Fibroblast of gingiva (primary cell): ENCODE data around the gene RFNG.

Experiments
- DNase-seq: peaks from one replicate; pipeline ENCODE4 v3.0.0-alpha.2; 2011; ENCODE audit warnings: low read depth

The RFNG gene

DNA sequence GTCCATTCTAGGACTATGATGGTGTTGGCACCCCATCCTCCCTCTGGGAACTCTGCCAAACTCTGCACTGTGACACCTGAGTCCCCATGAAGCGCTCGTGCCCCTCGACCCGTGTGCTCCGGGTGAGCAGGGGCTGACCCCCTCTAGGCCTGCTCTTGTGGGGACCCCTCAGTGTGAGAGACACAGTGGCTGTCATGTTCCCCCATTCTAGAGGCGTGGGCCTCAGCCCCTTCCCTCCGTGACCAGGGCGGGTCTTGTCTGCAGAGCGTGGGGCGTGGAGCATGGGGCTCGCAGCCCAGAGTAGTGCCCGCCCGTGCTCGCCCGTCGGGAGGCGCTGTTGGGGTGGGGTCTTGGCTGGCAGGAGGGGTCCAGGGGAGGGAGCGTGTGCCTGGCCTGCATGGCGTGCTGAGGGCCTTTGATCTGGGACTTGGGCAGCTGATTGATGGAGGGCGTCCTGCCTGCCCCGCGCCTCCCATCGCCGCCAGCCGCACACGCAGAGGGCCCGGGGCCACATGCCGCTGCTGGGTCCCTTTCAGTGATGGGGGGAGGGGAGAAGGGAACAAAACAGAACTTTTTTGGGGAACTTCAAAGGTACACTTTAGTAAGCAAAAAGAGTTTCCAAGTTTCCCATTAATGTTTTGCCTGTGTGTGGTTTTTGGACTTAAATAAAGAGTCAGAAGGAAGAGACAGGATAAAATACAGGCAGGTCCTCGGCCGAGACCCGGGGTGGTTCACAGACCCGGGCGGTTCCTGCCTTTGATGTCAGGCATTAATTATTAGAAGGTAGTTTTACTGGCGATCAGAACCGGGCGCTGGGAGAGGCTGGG is 51.4 kb downstream of the RFNG start:
- no peak for DNase-seq

DNA sequence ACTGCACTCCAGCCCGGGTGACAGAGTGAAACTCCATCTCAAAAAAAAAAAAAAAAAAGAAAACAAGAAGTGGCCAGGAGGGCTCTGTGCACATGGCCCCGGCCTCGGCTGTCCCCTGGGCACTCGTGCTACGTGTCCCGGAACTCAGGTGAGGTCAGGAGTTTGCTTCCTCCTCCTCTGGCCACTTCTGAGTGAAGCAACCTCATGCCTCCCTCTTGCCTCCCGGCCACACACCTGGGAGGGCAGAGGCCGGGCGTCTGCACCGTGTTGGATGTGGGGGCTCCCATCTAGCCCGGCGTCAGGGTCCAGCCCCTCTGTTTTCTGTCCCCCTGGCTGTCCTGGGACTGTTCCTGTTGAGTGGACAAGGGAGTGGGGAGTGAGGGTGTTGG is 52.0 kb downstream of the RFNG start:
- DNase-seq: no peak

DNA sequence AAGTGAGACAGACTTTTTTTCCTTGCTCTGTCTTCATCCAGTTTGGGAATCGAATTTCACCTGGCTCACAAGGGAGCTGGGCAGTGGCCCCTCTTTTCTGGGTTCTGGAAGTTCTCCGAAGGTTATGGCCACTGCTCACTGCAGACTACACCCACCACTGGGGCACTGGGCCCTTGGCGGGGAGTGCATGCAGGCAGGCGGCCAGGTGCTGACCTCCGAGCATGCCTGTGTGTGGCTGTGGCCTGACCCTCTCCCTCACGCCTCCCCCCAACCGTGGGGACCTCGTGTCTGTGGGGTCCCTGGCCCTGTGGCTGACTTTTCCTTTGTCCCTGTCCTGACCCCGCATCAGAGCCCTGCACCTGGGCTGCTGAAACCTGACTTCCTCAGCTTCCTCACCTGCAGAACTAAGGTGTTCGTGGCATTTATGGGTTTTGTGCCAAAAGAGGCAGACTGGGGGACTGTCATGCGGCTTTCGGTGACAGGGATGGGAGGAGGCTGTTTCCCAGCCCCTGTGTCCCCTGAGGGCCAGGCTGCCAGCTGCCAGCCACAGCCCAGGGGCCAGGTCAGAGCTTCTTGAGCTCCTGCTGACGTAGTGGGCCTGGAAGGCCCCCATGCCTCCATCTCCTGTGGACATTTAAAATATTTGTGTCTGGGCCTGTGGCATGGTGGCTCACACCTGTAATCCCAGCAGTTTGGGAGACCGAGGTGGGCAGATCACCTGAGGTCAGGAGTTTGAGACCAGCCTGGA is 52.7 kb downstream of the RFNG start:
- DNase-seq: no peak

DNA sequence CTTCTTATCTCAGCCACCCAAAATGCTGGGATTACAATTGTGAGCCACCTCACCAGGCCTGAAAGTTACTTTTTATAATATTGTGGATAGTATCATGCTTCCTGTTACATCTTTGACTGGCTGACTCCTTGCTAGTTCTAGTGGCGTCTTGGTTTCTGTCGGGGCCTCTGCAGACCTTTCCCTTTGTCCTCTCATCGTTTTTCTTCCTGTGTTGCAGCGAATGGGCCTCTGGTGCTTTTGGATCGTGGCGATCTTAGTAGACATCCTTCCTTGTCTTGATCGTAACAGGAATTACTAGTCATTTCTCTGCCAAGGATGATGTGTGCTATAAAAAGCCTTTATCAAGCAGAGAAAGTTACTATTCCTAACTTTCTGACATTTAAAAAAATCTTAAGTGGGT is 53.4 kb downstream of the RFNG start:
- DNase-seq: no peak
